NCI-H226 (cell line): ENCODE data around the gene CIAO3.

Source experiments
- DNase-seq: peaks from one replicate; pipeline ENCODE4 v3.0.0-alpha.2; 2015

The CIAO3 gene

GRCh38 chr16:721765-722540, 18.8 kb downstream of the CIAO3 start:
- no peak for DNase-seq

- peak; percentile 87 for DNase-seq
These were observed 19.6 kb downstream of the CIAO3 start, which contains the start of gene ANTKMT for GRCh38 chr16:720990-721764. TSS of gene ANTKMT (plus strand) at chr16:721146. CDS start at chr16:721275, 129 bp downstream.

DNA sequence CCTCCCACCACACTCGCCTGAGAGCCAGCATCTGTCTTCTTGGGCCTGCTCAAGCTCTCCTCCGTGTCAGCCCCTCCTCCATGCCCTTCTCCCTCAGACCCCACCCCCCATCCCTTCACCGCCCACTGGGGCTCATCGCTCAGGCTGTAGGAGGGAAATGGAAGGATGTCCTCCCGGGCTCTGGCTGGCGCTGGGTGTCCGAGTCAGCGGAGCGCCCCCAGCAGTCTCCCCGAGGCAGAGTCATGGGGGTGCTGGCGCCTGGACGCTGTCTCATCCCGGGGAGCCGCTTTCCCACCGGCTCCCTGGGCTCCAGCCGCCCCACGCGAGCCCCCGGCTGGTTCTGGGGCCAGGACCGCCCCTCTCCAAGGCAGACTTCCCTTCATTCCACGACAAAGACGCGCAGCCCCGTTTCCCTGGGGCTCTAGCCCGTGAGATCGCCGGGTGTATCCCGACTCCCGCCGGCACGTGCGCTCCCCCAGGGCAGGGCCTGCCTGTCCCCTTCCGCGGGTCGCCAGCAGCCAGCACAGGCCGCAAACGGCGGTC, 20.3 kb downstream of the CIAO3 start:
- DNase-seq = peak; percentile 82

GRCh38 chr16:719815-720446, 20.9 kb downstream of the CIAO3 start:
- peak; percentile 44 for DNase-seq

DNA sequence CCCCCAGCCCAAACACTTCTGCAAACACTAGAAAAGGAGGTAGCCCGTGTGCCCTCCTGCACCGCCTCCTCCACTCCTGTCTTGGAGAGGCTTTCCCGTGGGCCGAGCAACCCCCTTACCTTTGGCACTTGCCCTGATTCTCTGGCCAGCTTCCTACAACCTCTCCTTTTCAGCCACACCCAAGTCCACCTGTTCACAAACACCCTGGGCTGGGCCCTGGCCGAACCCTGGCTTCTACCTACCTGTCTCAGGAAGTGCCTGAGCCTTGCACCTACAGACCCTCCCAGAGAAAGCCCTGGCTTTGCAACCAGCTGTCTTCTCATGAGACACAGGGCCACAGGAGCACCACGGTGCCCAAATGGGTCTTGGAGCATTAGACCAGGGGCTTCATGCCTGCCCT, 21.9 kb downstream of the CIAO3 start:
- DNase-seq = no peak

- DNase-seq = no peak
These were observed 22.4 kb downstream of the CIAO3 start for GRCh38 chr16:718389-718788.

DNA sequence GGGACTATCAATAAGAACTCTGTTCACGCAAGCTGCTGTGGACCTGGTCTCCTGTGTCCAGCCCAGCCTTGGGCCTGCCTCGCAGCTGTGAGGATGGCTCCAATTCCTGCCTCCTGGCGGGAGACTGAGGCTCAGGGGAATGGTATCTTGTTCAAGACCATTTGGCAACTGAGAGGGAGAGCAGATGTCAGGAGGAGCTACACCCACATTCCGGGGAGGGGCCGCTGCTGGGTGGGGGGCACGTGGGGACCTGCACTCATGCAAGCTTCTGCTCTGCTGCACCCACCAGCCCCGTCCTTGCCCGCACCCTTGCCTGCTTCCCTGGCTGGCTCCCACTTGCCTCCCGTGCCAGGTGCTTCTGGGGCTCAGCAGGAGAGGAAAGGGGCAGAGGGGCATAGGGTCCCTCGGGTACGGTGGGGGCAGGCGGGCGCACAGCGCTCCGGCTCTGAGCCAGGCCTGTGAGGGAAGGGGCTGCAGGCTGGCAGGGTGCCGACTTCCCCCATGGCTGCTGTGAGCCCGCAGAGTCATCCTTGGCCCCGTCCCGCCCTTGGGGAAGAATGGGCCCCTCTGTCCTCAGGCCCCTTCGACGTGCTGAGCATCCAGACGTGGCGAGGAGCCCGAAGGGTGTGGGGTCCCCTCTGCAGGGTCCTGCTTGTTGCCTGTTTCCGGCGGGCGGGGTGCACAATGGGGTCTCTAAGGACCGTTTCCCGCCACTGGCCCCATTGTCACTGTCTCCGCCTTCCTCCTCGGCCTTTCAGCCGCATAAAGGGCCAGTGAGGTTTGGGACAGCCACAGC, 23.1 kb downstream of the CIAO3 start:
- no peak for DNase-seq

DNA sequence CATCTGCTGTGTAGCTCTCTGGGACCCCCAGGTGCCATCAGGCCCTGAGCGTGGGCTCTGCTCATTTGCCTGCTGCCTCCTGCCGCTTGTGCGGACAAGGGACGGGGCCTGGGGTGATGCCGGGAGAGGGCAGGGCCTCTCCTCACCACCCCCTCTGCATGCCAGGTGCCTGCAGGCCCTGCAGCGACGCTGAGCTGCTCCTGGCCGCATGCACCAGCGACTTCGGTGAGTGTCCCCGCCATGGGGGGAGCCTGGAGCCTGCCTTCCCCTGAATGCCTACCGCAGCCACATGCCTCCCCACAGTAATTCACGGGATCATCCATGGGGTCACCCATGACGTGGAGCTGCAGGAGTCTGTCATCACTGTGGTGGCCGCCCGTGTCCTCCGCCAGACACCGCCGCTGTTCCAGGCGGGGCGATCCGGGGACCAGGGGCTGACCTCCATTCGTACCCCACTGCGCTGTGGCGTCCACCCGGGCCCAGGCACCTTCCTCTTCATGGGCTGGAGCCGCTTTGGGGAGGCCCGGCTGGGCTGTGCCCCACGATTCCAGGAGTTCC, 23.9 kb downstream of the CIAO3 start:
- DNase-seq = no peak

DNA sequence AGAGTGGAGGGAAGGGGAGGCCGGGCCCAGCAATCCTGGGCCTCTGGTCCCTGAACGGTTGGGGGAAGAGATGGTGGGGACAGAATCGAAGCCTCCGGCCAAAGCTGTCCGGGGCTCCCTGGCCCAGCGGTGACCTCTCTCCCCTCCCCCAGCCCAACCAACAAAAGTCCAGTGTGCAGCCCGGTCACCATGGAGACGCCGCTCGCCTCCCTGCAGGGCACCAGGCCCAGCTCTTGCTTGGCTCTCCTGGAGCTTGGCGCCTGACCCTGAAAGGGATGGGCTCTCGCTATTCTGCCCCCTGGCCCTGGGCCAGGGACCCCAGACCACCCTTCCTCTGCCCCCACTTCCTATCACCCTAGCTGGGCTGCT, 24.6 kb downstream of the CIAO3 start:
- peak; percentile 9 for DNase-seq

GRCh38 chr16:715477-716199, 25.2 kb downstream of the CIAO3 start:
- DNase-seq = peak; percentile 31

- DNase-seq = peak; percentile 86
These were observed 26.0 kb downstream of the CIAO3 start, which contains the start of gene METRN for GRCh38 chr16:714558-715476. TSS of gene METRN (plus strand) at chr16:715118. CDS start at chr16:715290, 172 bp downstream.

- peak; percentile 80 for DNase-seq
These were observed 26.7 kb downstream of the CIAO3 start for GRCh38 chr16:714079-714478.

DNA sequence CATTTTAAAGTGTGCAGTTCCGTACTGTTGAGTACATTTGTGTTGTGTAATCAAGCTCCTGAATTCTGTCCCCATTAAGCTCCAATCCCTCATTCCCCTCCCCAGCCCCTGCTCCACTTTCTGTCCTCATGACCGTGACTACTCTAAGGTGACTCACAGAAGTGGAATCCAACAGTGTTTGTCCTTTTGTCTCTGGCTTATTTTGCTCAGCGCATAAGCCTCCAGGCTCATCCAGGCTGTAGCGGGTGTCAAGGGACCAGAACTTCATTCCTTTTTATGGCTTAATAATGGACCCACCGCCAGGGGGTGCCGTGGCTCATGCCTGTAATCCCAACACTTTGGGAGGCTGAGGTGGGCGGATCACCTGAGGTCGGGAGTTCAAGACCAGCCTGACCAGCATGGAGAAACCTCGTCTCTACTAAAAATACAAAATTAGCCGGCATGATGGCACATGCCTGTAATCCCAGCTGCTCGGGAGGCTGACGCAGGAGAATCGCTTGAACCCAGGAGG, 28.0 kb downstream of the CIAO3 start:
- peak; percentile 66 for DNase-seq

GRCh38 chr16:711548-712320, 29.1 kb downstream of the CIAO3 start:
- DNase-seq = peak; percentile 37

GRCh38 chr16:711084-711483, 29.7 kb downstream of the CIAO3 start:
- DNase-seq = no peak

GRCh38 chr16:710500-711075, 30.2 kb downstream of the CIAO3 start:
- no peak for DNase-seq

DNA sequence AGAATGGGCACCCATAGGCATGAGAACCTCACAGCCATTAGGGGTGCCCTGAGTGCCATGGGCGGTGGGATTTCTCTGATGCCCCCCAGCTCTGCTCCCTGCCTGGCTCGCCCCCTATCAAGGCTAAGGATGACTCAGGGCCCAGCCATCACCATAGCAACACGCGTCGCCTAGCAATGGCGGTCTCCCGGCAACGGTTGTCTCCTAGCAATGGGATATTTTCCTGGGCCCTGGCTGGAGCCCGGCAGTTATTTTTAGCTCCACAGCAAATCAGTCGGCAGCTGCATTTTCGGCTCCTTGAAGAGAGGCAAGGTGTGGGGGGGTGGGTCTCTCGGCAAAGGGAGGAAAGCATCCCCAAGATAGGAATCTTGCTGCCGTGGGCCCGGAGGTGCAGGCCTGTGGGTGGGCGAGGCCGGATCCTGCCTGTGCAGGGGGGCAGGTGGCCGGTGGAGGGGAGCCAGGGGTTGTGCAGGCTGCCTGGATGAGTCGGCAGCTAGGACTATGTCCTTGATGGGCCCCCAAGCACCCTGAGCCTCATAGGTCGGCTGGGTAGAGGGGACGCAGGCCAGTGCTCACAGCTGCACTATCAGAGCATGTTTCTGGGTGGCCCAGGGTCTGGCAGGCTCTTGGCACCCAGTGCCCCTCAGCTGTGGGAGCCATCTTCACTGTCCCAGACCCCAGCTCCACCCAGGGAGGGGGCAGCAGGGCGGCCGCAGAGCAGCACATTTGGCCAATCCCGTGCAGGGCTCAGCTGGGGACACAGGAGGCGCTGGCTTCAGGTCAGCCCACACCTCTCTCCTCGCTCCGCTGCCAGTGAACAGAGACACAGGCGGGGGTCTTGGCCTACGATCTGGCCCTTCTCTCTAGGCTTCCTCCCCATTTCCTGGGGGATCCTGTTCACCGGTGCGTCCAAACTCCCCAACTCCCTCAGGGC, 31.0 kb downstream of the CIAO3 start:
- DNase-seq = peak; percentile 48

DNA sequence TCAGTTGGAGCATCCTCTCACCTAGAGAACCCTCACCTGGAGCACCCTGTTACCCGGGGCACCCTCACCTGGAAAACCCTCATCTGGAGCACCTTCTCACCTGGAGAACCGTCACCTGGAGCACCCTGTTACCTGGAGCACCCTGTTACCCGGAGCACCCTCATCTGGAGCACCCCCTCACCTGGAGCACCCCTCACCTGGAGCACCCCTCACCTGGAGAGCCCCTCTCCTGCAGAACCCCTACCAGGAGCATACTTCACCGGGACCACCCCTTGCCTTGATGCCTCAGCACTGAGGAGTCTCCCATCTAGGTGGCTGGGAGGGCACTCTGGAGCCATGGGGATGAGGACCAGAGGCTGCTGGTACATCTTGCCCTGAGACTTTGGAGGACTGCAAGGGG, 31.8 kb downstream of the CIAO3 start:
- no peak for DNase-seq
